DOHH2 (cell line): ENCODE measurements around the gene RTTN.
"Not testable (repeated sequence)": the region's sequence is repeated elsewhere in the genome, so short reads cannot be mapped to it uniquely, and the experiment has no call there.

Source experiments
- EZH2phosphoT487 ChIP-seq: fragments of 200-600 bp; sonication (generic); IDR thresholded peaks from 2 replicates; pipeline ENCODE4 v1.6.1; 2017; ENCODE audit warnings: borderline replicate concordance, mild to moderate bottlenecking, antibody characterized with exemption, low read length, moderate library complexity, mixed read lengths
- TF ChIP-seq, protein P1 (sequence below): fragments of 200-600 bp; sonication (generic); IDR thresholded peaks from one replicate; pipeline ENCODE4 v1.5.1; 2014; ENCODE audit warnings: antibody characterized with exemption, mild to moderate bottlenecking, low read depth, low read length; ENCODE audit not compliant: poor library complexity, severe bottlenecking

GRCh38 chr18:69975294-69975693, 230.2 kb downstream of the RTTN start:
- TF ChIP-seq, protein P1, sequence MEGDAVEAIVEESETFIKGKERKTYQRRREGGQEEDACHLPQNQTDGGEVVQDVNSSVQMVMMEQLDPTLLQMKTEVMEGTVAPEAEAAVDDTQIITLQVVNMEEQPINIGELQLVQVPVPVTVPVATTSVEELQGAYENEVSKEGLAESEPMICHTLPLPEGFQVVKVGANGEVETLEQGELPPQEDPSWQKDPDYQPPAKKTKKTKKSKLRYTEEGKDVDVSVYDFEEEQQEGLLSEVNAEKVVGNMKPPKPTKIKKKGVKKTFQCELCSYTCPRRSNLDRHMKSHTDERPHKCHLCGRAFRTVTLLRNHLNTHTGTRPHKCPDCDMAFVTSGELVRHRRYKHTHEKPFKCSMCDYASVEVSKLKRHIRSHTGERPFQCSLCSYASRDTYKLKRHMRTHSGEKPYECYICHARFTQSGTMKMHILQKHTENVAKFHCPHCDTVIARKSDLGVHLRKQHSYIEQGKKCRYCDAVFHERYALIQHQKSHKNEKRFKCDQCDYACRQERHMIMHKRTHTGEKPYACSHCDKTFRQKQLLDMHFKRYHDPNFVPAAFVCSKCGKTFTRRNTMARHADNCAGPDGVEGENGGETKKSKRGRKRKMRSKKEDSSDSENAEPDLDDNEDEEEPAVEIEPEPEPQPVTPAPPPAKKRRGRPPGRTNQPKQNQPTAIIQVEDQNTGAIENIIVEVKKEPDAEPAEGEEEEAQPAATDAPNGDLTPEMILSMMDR = not testable (repeated sequence)
- TF ChIP-seq EZH2phosphoT487 = not testable (repeated sequence)
